OCI-LY7 (cell line): ENCODE data around the gene NUDCD3. TPM values are rescaled to one million over a fixed set of nuclear protein-coding genes. Genes with fewer than 3 reads are reported as not detected.

Experiments
- BruUV-seq: library from RNA; stranded (reverse); fragments of 400-500 nt; replicated peaks from 2 replicates; lab custom pipeline; 2021; lab: Mats Ljungman, UMichigan
- CTCF ChIA-PET: fragments of 300-600 bp; sonication (Branson Sonifier 250); formaldehyde crosslinking; loops from one replicate; lab custom pipeline; 2022; ENCODE audit warnings: antibody characterized with exemption; ENCODE audit not compliant: unreplicated experiment; lab: Charles Lee
- POLR2A ChIA-PET: fragments of 300-600 bp; sonication (Branson Sonifier 250); formaldehyde crosslinking; loops from one replicate; lab custom pipeline; 2022; ENCODE audit warnings: antibody characterized with exemption; lab: Charles Lee
- DNase-seq: peaks from one replicate; pipeline ENCODE4 v3.0.0-alpha.2; 2015; ENCODE audit warnings: low spot score
- H2AFZ ChIP-seq: fragments of 200-600 bp; sonication (generic), shearing (Covaris generic); 2 replicates; pipeline ENCODE4 v1.6.1; 2014; ENCODE audit warnings: mild to moderate bottlenecking, antibody characterized with exemption, low read length, moderate library complexity
- H3K27ac ChIP-seq: fragments of 200-600 bp; sonication (generic); 2 replicates; pipeline ENCODE4 v1.5.1; 2014; ENCODE audit warnings: mixed run types, low read depth, mild to moderate bottlenecking, moderate library complexity, low read length, inconsistent platforms; ENCODE audit not compliant: poor library complexity, severe bottlenecking
- H3K36me3 ChIP-seq: fragments of 200-600 bp; sonication (generic); 2 replicates; pipeline ENCODE4 v1.6.1; 2014; ENCODE audit warnings: mild to moderate bottlenecking, antibody characterized with exemption, low read length, moderate library complexity, mixed read lengths; ENCODE audit not compliant: insufficient read depth
- H3K4me1 ChIP-seq: fragments of 200-600 bp; sonication (generic); 2 replicates; pipeline ENCODE4 v1.5.1; 2014; ENCODE audit warnings: mild to moderate bottlenecking, low read length; ENCODE audit not compliant: insufficient read depth, poor library complexity, severe bottlenecking
- H3K4me2 ChIP-seq: fragments of 200-600 bp; sonication (generic); 2 replicates; pipeline ENCODE4 v1.6.1; 2014; ENCODE audit warnings: mild to moderate bottlenecking, low read length
- H3K4me3 ChIP-seq: fragments of 200-600 bp; sonication (generic); 2 replicates; pipeline ENCODE4 v1.5.1; 2014; ENCODE audit warnings: mild to moderate bottlenecking, low read depth, low read length; ENCODE audit not compliant: poor library complexity, severe bottlenecking
- H3K79me2 ChIP-seq: fragments of 200-600 bp; sonication (generic); 2 replicates; pipeline ENCODE4 v1.6.1; 2016; ENCODE audit warnings: low read depth, mild to moderate bottlenecking, low read length, moderate library complexity, mixed read lengths; ENCODE audit not compliant: insufficient read depth
- H3K9me2 ChIP-seq: fragments of 200-600 bp; sonication (generic); 2 replicates; pipeline ENCODE4 v1.6.1; 2016; ENCODE audit warnings: mild to moderate bottlenecking, low read length, mixed read lengths; ENCODE audit not compliant: insufficient read depth
- H3K9me3 ChIP-seq: fragments of 200-600 bp; sonication (generic); 2 replicates; pipeline ENCODE4 v1.6.1; 2014; ENCODE audit warnings: mild to moderate bottlenecking, mixed run types, low read length, mixed read lengths
- H4K20me1 ChIP-seq: fragments of 200-600 bp; sonication (generic); 2 replicates; pipeline ENCODE4 v1.6.1; 2014; ENCODE audit warnings: mild to moderate bottlenecking, antibody characterized with exemption, low read length, moderate library complexity, mixed read lengths; ENCODE audit not compliant: insufficient read depth
- EZH2phosphoT487 ChIP-seq: fragments of 200-600 bp; sonication (generic); IDR thresholded peaks from 2 replicates; pipeline ENCODE4 v1.6.1; 2018; ENCODE audit warnings: low read depth, borderline replicate concordance, mild to moderate bottlenecking, mixed run types, antibody characterized with exemption, low read length, moderate library complexity, mixed read lengths
- intact Hi-C: fragments of 100-400 bp; cut with micrococcal nuclease; formaldehyde crosslinking; loops from one replicate; pipeline ENCODE4 v1.10.0; 2022; ENCODE audit not compliant: unreplicated experiment
- total RNA-seq, 2 experiments: library from RNA; depleted of rRNA in 1 of 2; stranded (reverse); fragments of >200 nt in 1 of 2; shearing (Covaris generic) in 1 of 2; gene quantifications; 2 replicates each; pipeline ENCODE4 v1.2.3, GENCODE V29; 2014 to 2022
- TF ChIP-seq, protein P1 (sequence below): fragments of 200-600 bp; sonication (generic); conservative IDR thresholded peaks from 2 replicates; pipeline ENCODE4 v1.5.1; 2014; ENCODE audit warnings: mild to moderate bottlenecking, antibody characterized with exemption, low read length, moderate library complexity, mixed read lengths

NUDCD3 gene
- total RNA-seq, 2 experiments from 2014 or later: 57.0 to 108 TPM

DNA sequence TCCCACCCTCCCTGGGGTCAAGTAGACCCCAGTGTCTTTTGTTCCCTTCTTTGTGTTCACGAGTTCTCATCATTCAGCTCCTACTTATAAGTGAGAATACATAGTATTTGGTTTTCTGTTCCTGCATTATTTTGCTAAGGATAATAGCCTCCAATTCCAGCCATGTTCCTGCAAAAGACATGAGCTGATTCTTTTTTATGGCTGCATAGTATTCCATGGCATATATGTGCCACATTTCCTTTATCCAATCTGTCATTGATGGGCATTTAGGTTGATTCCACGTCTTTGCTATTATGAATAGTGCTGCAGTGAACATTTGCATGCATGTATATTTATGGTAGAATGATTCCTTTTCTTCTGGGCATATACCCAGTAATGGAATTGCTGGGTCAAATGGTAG is 136.8 kb downstream of the NUDCD3 start:
- no peak overlapping the region for H3K4me2 ChIP-seq
- H3K36me3 ChIP-seq: no peaks in the 10 kb centered on the region
- no peak overlapping the region for H3K4me3 ChIP-seq
- no peak overlapping the region for H2AFZ ChIP-seq
- no peaks in the 10 kb centered on the region for H3K79me2 ChIP-seq
- H3K27ac ChIP-seq: no peak overlapping the region
- H4K20me1 ChIP-seq: no peaks in the 10 kb centered on the region
- H3K9me3 ChIP-seq: no peaks in the 10 kb centered on the region; the same call in 1 of the 2 replicates
- CTCF ChIA-PET: no interaction called here
- H3K4me1 ChIP-seq: no peaks in the 10 kb centered on the region
- BruUV-seq: no TSS peak
- intact Hi-C loops: no loop called here
- POLR2A ChIA-PET: no interaction called here
- no peaks in the 10 kb centered on the region for H3K9me2 ChIP-seq
- TF ChIP-seq, protein P1, sequence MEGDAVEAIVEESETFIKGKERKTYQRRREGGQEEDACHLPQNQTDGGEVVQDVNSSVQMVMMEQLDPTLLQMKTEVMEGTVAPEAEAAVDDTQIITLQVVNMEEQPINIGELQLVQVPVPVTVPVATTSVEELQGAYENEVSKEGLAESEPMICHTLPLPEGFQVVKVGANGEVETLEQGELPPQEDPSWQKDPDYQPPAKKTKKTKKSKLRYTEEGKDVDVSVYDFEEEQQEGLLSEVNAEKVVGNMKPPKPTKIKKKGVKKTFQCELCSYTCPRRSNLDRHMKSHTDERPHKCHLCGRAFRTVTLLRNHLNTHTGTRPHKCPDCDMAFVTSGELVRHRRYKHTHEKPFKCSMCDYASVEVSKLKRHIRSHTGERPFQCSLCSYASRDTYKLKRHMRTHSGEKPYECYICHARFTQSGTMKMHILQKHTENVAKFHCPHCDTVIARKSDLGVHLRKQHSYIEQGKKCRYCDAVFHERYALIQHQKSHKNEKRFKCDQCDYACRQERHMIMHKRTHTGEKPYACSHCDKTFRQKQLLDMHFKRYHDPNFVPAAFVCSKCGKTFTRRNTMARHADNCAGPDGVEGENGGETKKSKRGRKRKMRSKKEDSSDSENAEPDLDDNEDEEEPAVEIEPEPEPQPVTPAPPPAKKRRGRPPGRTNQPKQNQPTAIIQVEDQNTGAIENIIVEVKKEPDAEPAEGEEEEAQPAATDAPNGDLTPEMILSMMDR: no peak
- TF ChIP-seq EZH2phosphoT487: no peak
- DNase-seq: no peak

DNA sequence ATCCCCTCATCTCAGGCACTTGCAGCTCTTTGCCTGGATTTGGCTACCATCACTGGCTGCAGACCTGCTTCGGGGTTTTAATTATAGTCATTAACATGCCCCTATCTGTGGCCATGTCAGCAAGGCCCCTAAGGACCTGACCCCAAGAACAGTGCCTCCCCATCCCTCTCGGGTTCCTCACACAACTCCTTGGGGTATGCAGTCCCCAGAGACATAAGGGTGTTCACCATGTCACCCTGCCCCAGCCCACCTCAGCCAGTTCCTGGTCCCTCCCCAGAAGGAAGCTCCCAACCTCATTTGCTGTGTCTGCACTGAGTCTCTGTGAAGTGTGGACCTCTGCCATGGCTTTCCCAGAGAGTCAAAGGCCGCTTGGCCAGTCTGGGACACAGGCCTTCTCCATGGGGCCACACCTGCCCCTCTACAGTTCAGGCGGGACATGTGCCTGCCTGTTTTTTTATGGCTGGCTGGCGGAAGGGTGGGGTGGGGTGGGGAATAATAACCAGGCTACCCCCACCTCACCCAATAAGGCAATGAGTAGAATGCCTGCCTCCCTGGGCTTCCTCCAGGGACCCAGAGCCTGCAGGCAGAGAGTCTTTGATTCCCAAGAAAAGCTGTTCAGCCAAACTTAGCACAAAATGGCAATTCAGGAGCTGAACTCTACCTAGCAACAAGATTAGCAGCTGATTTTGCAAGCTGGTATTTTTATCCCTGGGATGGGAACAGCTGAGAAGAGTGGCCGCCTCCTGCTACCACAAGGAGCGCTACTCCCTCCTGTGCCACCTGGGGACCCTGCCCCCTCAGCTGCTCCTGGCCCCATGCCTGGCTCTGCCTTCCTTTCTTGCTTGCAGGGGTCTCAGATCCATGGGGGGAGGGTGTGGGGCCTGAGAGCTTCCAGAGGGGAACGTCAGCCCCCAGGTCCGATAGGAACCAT is 141.3 kb downstream of the NUDCD3 start:
- intact Hi-C loops: loop anchor here (1.0 kb wide), 2 partner anchors 128 to 216 kb away; no protein-coding TSS in a partner anchor
- Histone ChIP-seq H3K9me2 (no peaks in the 10 kb centered on the region), H4K20me1 (no peaks in the 10 kb centered on the region), H3K27ac (no peak overlapping the region), H3K4me2 (no peak overlapping the region), H3K79me2 (no peaks in the 10 kb centered on the region), H3K4me3 (no peak overlapping the region), H3K4me1 (no peaks in the 10 kb centered on the region), H2AFZ (no peak overlapping the region), H3K36me3 (no peaks in the 10 kb centered on the region), H3K9me3 (no peaks in the 10 kb centered on the region)
- no peak for DNase-seq
- ChIA-PET CTCF (interaction anchor here (0.6 to 1.2 kb wide), 3 partner anchors 30 to 186 kb away, joined by 3 to 4 read pairs (median 4); no protein-coding TSS in a partner anchor), POLR2A (interaction anchor here (0.5 to 1.2 kb wide), 2 partner anchors 83 to 138 kb away, joined by 3 read pairs; no protein-coding TSS in a partner anchor)
- no TSS peak for BruUV-seq
- TF ChIP-seq EZH2phosphoT487: no peak
- TF ChIP-seq, protein P1: no peak
